GM19438 (cell line): ENCODE measurements around the gene BMP2K.

Source experiments
- ATAC-seq: cut with Tn5 transposase; IDR thresholded peaks from one replicate; pipeline ENCODE4 v1.9.1; 2021; ENCODE audit warnings: low read depth; ENCODE audit not compliant: unreplicated experiment

The BMP2K gene

DNA sequence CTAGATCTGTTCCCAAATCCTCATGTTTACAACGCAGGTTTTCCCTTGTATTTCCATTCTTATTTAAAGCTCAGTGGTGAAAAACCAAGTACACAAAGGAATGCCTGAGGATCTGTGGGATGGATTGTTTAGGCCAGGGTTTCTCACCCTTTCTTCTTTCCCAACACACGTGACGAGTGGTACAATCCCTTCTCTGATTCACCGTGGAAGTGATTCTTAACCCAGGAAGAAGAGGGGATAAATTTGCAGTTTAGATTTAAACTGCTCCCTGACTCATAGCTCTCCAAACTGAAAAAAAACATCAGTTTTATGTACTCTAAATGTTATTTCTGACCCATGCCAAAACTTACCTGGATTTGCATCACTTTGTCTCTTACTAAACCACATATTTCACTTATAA lies 146.1 kb downstream of the BMP2K start:
- ATAC-seq, result no peak

DNA sequence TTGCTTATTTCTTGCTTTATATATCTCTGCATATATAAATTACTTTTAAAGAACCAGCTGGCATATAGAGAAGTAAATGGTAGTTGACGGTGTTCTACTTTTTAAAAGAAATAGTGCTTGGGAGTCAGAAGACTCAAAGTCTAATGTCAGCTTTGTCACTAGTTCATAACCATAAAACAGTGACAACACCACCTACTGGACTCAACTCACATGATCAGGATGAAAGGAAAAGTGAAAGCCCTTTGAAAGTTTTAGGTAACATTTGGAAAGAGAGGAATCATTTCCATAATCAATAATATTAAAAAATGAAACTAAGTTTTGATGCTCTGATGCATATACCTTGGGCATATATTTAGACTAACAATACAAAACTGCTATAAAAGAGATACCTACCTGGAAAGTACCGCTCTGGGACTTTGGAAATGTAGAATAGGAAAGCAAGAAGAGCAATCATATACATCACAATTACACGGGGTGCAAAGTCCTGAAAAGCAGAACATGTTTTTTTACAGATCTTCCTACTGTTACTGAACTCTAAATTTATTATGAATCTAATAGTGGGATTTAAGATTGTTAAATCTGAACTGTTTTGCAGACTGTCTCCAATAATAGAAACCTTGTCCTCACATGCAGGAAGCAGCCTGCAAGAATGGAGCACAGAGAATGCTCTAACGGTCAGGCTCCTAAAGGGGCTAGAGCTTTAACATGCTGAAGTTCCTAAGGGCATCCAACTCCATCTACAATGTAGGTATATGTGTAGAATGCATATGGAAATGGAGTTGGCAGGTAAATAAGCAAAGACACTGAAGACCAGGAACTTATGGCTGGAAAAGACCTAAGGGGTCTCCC lies 147.5 kb downstream of the BMP2K start:
- peak; percentile 54 for ATAC-seq

DNA sequence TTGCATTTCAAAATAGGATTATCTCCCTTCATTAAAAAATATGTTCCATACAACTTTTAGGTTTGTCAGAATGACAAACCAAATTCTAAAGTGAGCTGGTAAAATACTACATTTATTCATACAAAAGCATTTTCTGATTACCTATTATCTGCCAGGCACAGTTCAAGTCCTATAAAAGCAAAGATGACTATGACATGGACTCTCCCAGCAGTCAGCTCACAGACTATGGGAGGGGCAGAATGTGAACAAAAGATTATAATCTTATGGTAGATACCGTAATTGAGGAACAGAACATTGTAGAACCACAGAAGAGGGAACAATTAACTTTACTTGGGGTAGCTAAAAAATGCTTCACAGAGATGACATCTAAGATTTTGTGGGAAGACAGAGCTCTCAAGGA lies 150.7 kb downstream of the BMP2K start:
- no peak for ATAC-seq

DNA sequence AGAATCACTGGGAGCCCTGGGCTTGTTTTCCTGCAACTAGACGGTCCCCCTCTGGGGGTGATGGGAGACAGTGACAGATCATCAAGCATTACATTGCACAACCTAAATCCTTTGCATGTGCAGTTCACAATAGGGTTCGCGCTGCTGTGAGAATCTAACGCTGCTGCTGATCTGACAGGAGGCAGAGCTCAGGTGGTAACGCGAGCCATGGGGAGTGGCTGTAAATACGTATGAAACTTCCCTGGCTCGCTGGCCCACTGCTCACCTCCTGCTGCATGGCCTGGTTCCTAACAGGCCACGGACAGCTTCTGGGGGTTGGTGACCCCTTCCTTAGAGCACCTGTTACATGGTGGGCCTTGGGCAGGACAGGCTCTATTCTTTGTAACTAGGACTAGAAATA lies 152.7 kb downstream of the BMP2K start:
- ATAC-seq, result no peak

DNA sequence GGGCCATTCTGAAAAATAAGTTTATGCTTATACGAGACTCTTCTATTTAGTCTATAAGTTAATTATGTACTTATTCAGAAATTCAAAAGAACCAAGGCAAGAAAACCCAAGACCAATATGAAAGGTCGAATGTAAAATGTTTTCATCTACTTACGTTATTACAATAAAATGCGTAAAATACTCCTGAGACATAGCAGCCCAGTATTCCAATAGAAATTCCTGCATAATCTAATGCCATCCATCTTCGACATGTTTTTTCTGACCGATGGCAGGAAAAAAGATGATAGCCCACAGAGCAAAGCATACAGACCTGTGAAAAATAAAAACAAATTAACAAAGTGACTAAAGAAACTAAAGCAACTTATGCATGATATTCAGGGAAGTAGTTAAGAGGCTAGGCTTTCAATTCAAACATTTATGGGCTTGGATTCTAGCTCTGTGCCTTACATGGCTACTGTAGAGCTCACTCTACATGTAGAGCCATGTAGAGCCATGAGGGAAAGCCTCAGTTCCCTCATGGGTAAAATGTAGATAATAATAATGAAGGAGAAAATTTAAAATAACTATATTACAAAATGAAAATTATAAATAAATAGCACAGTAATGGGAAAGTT lies 154.0 kb downstream of the BMP2K start:
- no peak for ATAC-seq

DNA sequence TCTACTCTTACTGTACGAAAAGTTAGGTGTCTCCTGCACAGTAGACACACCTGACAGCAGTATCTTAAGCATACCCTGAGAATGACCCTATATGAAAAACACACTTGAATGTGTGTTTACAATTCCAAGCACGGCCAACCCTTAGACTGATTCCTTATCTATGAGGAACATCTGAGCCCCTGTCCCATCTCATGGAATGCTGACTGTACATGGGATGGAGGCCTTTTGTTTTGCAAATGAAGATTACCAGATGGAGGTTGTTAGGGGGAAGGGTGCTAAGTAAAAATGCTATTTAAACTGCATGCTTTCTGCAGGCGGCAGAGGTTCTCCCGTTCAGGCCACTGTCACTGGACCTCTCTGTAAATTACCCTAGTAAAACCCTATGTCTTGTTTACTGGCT lies 160.8 kb downstream of the BMP2K start:
- no peak for ATAC-seq

DNA sequence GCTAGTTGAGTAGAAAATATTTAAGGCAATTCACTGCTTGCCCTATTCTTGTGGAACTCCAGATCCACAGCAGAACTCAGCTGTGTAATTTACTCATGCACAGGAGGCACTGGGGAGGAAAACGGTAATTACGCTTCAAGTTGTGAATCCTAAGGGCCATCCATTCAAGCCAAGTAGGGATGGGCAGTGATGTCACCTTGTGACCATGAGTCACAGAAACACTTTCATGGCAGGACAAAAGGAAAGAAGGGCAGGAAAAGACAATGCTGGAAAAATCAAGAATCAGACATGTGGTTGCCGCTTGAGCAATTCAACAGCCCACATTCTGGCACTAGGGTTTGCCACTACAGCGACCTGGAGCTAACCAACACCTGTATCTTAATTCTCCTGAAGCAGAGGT lies 161.7 kb downstream of the BMP2K start:
- ATAC-seq, result no peak

DNA sequence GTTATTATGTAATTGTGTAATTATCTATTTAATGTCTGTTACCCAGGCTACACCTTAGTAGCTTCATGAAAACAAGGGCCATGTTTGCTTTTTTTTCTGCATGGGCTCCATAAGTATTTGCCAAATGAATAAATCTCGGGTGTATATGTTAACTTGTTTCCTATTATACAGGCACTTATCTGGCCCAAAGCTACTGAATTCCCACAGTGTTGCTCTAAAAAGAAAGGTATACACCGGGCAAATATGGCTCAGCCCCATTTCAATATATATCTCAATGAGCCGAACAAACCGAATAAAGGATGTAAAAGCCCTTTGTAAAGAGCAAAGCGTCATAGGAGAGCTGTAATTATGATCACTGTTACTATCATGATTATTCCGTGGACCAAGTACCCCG lies 162.3 kb downstream of the BMP2K start:
- ATAC-seq, result no peak

DNA sequence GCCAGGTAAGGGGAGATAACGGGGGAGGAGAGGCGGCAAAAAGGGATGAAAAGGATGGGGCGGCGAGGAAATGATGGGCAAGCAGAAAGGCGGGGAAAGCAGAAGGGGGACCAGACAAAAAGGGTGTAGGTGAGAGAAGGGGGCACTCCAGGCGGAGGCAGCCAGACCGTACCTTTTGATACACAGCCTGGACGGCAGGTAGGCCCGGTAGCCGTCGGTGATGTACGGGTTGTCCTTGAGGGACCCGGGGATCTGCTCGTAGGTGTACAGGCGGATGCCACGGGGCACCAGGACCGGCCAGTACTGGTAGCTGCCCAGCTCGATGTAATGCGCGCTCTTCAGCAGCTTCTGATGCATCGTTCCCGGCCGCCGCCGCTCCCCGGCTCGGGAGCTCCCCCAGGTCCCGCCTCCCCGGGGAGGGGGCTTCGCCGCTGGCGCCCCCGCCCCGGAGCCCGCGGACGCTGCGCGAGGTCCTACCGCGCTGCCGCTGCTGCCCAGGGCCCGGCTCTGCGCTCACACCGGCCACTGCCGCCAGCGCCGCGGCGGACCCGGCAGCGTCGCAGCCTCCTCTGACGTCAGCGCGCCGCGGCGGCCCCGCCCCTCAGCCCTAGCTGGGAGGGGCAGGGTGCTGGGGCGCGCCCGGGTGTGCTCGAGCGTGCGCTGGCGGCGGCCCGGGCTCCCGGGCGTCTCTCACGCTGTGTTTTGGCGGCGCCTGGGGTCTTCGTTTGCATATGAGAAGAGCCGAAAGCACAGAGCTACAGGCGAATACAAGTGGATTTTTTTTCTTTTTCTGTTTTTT lies 162.9 kb downstream of the BMP2K start, which contains the start of gene PAQR3:
PAQR3 (minus strand) TSS at position 571 of the 799 bp plus-strand sequence; CDS start at position 357, 214 bp downstream.
- peak; percentile 96 for ATAC-seq

DNA sequence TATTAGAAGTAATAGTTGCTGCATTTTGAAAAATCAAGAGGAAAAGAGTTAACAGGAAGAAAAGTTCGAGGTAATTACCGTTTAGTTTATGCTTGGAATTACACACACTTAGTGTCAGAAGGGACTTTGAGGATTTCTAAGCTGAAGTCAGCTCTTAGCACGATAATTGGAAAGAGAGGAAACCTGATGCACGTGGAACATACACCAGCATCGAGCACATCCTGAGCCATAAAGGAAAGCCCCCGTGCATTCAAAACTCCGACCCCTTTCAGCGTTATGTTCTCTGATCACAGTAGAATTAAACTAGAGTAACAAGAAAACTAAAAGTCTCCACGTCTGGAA lies 163.5 kb downstream of the BMP2K start:
- peak; percentile 27 for ATAC-seq

DNA sequence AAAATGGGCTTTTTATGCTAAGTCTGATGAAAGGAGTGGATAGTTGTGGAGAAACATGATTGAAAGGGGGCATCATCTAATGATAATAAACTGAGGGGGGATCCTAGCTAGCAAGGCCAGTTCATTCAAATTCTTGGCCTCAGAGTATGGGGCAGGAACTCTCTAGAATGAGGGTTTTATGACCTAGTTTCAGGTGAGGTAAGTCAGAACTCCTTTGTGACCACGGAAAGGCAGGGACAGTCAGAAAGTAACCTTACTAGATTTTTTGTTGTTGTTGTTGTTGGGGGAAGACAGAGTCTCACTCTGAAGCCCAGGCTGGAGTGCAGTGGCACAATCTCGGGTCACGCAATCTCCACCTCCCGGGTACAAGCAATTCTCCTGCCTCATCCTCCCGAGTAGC lies 164.6 kb downstream of the BMP2K start:
- ATAC-seq, result no peak

DNA sequence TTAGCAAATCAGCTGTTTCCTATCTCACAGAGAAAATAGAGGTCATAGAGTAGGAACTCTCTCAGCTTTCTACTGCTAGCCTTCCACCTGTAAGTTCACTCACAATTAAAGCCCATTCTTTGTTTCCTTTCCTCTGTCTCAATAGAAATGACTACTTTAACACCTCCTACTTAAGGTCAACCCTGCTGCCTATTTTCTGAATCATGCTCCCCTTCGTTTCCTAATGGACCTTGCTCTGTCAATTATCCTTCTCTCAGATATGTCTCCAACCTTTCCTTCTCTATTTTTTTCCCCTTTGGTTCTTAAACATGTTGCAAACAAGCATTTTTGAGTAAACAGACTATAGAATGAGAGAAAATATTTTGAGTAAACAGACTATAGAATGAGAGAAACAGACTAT lies 168.2 kb downstream of the BMP2K start:
- no peak for ATAC-seq

DNA sequence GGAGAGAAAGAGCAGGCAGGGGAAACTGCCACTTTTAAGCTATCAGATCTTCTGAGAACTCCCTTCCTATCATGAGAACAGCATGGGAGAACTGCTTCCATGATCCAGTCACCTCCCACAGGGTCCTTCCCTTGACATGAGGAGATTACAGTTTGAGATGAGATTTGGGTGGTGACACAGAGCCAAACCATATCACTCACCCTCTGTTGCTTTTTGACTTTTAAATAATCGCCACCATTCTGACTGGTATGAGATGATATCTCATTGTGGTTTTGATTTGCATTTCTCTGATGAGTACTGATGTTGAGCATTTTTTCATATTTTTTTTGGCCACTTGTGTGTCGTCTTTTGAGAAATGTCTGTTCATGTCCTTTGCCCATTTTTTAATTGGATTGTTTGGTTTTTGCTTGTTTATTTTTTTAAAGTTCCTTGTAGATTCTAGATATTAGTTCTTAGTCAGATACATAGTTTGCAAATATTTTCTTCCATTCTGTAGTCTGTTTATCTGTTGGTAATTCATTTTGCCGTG lies 169.6 kb downstream of the BMP2K start:
- ATAC-seq, result no peak

DNA sequence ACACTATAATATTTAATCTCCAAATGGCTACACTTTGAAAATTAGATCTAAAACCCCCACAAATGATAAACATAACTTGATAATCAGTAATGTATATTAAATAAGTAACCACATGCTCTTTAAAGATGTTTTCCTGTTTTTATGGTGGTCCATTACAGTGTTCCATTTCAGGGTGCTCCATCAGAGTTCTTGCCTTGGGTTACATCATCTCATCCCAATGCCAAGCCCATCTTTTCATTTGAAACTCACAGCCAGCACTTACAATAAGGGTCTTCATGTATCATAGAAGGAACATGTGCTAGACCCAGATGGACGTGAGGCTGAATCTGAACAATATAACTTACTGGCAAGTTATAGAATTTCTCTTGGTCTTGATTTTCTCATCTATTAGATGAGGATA lies 173.6 kb downstream of the BMP2K start:
- no peak for ATAC-seq

DNA sequence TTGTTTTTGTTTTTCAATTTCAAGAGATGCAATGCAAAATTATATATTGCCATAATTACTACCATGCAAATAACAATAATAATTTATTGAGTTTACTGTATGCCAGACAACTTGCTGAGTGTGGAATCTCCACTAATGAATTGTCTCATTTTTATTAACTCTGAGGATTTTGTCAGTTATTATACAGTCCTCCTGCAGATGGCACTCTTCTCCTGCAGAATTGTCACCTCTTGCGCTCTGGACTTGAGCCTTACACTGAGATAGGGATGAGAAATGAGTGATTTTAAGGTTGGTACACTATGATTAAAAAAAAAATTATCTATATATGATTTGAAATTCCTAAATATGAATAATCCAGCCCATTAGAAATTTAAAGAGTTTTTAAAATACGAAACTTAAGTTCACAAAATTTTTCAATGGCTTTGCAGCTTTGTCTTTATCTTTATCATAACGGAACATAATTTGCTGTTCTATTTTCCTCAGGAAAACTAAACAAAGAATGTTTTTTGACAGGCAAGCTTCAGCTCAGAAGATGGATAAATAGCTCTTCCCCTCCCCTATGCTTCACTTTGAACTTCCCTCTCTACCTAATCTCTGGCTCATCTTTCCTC lies 175.8 kb downstream of the BMP2K start:
- peak; percentile 73 for ATAC-seq

DNA sequence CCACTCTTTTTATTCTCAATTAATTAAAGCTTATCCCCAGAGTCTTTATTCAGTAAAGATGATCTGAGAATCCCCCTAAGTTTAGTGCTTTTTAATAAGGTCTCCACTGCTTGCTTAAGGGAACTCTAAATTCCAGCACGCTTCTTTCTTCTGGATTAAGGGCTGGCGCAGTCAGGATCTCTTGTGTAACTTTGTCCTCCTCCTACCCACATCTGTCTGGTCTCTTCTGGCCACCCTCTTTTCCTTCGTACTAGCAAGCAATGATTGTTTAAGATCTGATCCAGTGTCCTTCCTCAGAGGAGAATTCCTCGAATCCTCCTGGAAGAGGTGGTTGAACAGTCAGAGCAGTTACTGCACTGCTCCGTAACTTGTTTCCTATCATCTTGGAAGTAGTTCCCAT lies 177.1 kb downstream of the BMP2K start:
- no peak for ATAC-seq

DNA sequence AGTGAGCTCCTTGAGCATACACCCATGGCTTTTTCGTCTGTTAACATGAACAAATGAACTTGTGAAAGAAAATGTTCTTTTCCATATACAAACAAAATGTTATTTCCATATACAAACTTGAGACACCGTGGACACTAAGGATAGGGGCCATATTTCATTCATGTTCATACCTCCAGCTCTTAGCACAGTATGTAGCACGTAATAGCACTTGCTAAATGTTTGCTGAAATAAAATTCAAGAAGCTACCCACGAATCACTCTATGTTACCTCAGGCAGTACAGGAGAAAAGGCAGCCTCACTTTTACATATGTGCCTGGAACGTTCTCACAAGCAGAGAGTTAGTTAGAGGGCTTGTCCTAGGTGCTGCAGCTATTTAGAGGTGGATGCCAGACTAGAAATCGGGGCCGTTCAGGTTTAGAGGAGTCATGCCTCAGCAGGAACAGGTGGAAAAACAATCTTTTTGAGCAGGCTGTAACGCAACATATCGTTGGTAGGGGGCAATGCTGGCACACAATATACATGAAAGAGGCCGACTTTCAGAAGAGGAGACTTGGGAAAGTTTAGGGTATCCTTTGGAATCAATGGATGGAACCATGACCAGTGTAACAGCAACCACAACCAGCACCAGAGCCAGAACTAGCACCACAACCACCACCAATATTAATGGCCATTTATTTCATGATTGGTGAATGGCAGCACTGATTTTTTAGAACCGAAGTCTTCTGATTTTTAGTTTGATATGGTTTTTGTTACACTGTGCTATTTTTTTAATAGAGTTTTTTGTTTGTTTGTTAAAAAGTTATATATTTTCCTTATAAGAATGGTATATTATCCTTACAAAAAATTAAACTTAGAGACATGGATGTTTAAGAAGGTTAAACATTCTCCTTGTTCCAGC lies 177.9 kb downstream of the BMP2K start:
- ATAC-seq, result no peak

DNA sequence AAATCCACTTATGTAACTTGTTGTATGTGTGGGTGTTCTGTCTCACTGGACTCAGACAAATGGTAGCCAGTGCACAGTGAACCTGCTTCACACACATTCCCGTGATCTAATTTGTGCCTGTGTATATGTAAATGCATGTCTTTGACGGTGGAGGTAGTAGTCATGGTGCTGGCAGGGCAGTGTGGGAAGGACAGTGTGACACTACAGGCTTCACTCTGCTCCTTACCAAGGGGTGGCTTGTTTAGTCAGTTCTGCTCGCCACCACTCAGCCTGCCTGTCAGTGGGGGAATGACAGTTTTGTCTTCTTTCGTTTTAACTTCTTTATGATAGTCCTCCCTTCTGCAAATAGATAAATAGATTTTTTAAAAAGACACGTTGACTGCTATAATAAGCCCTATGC lies 180.8 kb downstream of the BMP2K start:
- no peak for ATAC-seq

DNA sequence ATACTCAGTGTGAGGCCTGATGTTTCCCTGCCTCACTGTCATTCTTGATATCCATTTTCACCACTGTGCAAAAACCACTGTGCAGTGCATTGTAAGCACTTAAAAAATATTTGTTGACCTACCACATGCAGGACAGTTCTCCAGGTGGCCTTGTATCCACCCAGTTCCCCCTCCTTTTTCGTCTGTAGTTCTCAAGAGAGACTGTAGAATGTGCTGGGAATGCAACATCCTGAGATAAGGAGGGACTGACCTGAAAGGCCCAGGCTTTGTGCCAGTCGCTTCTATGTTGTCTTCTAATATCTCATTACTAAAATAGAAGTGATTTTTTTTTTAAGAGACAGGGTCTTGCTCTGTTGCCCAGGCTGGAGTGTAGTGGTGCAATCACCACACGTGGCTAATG lies 184.8 kb downstream of the BMP2K start:
- ATAC-seq, result no peak
